ENCODE measurements around the gene SSB.
"Not testable (repeated sequence)": the region's sequence is repeated elsewhere in the genome, so short reads cannot be mapped to it uniquely, and the experiment has no call there.

The SSB gene

DNA sequence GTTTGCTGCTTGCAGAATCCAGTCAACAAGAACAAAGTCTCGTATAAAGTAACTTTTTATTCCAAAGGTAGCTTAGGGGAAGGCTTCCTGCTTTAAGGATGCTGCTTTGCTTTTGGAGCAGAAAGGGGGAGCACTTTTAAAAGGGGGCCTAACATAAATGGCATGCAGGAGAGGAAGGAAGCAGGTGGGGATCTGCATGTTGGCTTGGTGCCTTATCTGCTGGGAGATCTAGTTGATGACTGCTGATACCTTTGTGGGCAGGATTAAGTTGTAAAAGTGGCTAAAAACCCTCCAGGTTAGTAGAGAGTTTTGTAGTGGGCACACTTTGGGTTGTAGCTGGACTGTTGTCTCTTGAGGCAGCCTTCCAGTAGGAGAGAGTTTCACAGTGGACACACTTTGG, 51.0 kb downstream of the SSB start:
- no peak for DNase-seq (ENCODE audit: low read depth)
- TF ChIP-seq, protein P1, sequence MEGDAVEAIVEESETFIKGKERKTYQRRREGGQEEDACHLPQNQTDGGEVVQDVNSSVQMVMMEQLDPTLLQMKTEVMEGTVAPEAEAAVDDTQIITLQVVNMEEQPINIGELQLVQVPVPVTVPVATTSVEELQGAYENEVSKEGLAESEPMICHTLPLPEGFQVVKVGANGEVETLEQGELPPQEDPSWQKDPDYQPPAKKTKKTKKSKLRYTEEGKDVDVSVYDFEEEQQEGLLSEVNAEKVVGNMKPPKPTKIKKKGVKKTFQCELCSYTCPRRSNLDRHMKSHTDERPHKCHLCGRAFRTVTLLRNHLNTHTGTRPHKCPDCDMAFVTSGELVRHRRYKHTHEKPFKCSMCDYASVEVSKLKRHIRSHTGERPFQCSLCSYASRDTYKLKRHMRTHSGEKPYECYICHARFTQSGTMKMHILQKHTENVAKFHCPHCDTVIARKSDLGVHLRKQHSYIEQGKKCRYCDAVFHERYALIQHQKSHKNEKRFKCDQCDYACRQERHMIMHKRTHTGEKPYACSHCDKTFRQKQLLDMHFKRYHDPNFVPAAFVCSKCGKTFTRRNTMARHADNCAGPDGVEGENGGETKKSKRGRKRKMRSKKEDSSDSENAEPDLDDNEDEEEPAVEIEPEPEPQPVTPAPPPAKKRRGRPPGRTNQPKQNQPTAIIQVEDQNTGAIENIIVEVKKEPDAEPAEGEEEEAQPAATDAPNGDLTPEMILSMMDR (conservative IDR thresholded peaks at IDR 0.05; ENCODE audit: control insufficient read depth, insufficient read depth, low read depth, low read length): no peak

DNA sequence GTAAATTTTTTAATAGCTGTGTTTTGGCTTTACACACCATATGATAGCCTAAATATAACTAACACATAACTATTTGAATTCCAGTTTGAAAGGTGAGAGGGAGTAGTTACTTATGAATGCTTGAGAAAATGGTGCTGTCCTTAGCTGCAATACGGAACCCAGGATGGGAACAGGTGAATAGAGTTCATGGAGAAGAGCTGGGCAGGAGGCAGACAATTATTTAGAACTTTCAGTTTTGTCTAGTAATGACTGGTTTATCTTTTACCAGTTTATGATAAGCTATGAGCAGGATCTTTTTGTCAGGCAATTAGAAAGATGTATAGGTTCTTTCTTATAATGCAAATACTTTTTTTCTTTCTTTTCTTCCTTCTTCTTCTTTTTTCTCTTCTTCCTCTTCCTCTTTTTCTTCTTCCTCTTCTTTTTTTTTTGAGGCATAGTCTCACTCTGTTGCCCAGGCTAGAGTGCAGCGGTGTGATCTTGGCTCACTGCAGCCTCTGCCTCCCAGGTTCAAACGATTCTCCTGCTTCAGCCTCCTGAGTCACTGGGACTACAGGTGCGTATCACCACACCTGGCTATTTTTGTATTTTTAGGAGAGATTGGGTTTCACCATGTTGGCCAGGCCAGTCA, 54.5 kb downstream of the SSB start:
- TF ChIP-seq, protein P1 (conservative IDR thresholded peaks at IDR 0.05; ENCODE audit: control insufficient read depth, insufficient read depth, low read depth, low read length): no peak
- no peak for DNase-seq (ENCODE audit: low read depth)
- H3K4me3 ChIP-seq (ENCODE audit: control insufficient read depth, low read depth, low read length): no peak overlapping the region

More for the DNA sequence above, 51.0 kb downstream of the SSB start:
- H3K4me3 ChIP-seq (ENCODE audit: control insufficient read depth, low read depth, low read length): no peak overlapping the region

DNA sequence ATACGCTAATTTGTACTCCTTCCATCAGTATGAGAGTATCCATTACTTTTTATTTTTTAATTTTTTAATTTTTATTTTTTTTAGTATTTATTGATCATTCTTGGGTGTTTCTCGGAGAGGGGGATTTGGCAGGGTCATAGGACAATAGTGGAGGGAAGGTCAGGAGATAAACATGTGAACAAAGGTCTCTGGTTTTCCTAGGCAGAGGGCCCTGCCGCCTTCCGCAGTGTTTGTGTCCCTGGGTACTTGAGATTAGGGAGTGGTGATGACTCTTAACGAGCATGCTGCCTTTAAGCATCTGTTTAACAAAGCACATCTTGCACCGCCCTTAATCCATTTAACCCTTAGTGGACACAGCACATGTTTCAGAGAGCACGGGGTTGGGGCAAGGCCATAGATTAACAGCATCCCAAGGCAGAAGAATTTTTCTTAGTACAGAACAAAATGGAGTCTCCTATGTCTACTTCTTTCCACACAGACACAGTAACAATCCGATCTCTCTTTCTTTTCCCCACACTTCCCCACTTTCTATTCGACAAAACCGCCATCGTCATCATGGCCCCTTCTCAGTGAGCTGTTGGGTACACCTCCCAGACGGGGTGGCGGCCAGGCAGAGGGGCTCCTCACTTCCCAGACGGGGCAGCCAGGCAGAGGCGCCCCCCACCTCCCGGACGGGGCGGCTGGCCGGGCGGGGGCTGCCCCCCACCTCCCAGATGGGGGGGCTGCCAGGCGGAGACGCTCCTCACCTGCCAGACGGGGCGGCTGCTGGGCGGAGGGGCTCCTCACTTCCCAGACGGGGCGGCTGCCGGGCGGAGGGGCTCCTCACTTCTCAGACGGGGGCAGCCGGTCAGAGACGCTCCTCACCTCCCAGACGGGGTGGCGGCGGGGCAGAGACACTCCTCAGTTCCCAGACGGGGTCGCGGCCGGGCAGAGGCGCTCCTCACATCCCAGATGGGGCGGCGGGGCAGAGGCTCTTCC, 56.9 kb downstream of the SSB start:
- DNase-seq (ENCODE audit: low read depth): not testable (repeated sequence)

DNA sequence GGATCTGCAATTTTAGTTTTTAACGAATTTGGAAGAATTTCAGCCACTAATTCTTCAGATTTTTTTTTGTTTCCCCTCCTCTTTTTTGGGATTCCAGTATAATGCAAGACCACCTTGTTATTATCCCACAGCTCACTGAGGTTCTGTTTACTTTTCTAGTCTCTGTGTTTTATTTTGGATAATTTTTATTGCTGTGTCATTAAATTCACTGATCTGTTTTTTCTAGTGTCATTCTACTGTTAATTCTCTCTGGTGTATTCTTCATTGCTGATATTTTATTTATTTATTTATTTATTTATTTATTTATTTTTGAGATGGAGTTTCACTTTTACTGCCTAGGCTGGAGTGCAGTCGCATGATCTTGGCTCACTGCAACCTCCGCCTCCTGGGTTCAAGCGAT, 60.8 kb downstream of the SSB start:
- TF ChIP-seq, protein P1 (conservative IDR thresholded peaks at IDR 0.05; ENCODE audit: control insufficient read depth, insufficient read depth, low read depth, low read length): no peak
- DNase-seq (ENCODE audit: low read depth): no peak
- no peak overlapping the region for H3K4me3 ChIP-seq (ENCODE audit: control insufficient read depth, low read depth, low read length)

More for the DNA sequence above, 56.9 kb downstream of the SSB start:
- H3K4me3 ChIP-seq (ENCODE audit: control insufficient read depth, low read depth, low read length): not testable (repeated sequence)

DNA sequence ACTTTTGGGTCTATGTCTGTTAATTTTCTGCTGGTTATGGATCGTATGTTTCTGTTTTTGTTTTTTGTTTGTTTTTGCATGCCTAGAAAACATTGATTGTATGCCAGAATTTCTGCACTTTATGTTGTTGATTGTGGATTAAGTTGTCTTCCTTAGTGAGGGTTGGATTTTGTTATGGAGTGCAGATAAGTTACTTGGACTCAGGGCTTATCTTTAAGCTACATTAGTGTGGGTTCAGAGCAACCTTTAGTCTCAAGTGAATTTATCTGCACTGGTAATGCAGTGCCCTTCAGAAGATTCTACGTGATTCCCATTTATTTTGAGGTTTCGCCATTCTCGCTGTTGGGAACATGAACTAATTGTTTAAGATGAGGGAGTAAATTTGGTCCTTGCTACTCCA, 61.5 kb downstream of the SSB start:
- DNase-seq (ENCODE audit: low read depth): no peak
- no peak overlapping the region for H3K4me3 ChIP-seq (ENCODE audit: control insufficient read depth, low read depth, low read length)
- TF ChIP-seq, protein P1 (conservative IDR thresholded peaks at IDR 0.05; ENCODE audit: control insufficient read depth, insufficient read depth, low read depth, low read length): no peak
